ENCODE results near the gene LGALS12. TPM values are rescaled to one million over a fixed set of nuclear protein-coding genes. Genes with fewer than 3 reads are reported as not detected.
"Not testable (repeated sequence)": the region's sequence is repeated elsewhere in the genome, so short reads cannot be mapped to it uniquely, and the experiment has no call there.

Gene LGALS12
- total and polyA plus RNA-seq, 2 donors, result 0.48 to 4.2 TPM

GRCh38 chr11:63511048-63511748, 5.3 kb downstream of the LGALS12 start:
- Histone ChIP-seq H3K27ac (ENCODE audit: low read depth) (no peak overlapping the region), H3K36me3 (ENCODE audit: insufficient read depth) (no peaks in the 10 kb centered on the region), H3K4me3 (ENCODE audit: low read depth, low read length) (no peak overlapping the region), H3K4me1 (ENCODE audit: insufficient read depth) (no peaks in the 10 kb centered on the region)
- 86% methylated on average over 11 of the region's 11 CpGs for WGBS
- no peak for DNase-seq (ENCODE audit: extremely low spot score)

GRCh38 chr11:63512816-63513215, 6.9 kb downstream of the LGALS12 start:
- Histone ChIP-seq H3K4me1 (ENCODE audit: insufficient read depth) (no peaks in the 10 kb centered on the region), H3K36me3 (ENCODE audit: insufficient read depth) (no peaks in the 10 kb centered on the region), H3K27ac (ENCODE audit: low read depth) (no peak overlapping the region), H3K4me3 (ENCODE audit: low read depth, low read length) (no peak overlapping the region)
- no peak for DNase-seq (ENCODE audit: extremely low spot score)
- 88% methylated on average over 7 of the region's 7 CpGs for WGBS

GRCh38 chr11:63516109-63516508, 10.2 kb downstream of the LGALS12 start:
- Histone ChIP-seq H3K4me1 (ENCODE audit: insufficient read depth) (no peaks in the 10 kb centered on the region), H3K27ac (ENCODE audit: low read depth) (no peak overlapping the region), H3K36me3 (ENCODE audit: insufficient read depth) (no peaks in the 10 kb centered on the region), H3K4me3 (ENCODE audit: low read depth, low read length) (no peak overlapping the region)
- DNase-seq (ENCODE audit: extremely low spot score), result no peak
- WGBS, result 93% methylated on average over 6 of the region's 6 CpGs

DNA sequence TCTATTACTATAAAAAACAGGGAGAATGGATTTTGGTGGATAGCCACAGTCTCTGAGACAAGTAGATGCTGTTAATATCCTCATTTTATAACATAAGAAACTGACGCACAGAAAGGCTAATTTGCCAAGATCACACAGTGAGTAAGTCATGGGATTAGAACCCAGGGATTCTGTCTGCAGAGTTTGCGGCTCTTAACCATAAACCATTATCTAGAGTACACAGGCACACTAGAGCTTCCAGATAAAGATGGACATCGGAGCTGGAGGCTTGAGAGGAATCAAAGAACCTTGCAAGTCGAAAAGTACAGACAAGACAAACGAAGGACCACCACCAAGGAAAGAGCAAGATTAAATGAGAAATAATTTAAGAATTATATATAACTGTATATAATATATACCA, 11.3 kb downstream of the LGALS12 start:
- Histone ChIP-seq H3K27ac (ENCODE audit: low read depth) (no peak overlapping the region), H3K4me1 (ENCODE audit: insufficient read depth) (no peaks in the 10 kb centered on the region), H3K4me3 (ENCODE audit: low read depth, low read length) (no peak overlapping the region), H3K36me3 (ENCODE audit: insufficient read depth) (no peaks in the 10 kb centered on the region)
- 93% methylated on average over 5 of the region's 5 CpGs for WGBS
- DNase-seq (ENCODE audit: extremely low spot score), result no peak

GRCh38 chr11:63518548-63518947, 12.7 kb downstream of the LGALS12 start:
- Histone ChIP-seq H3K36me3 (ENCODE audit: insufficient read depth) (no peaks in the 10 kb centered on the region), H3K27ac (ENCODE audit: low read depth) (no peak overlapping the region), H3K4me3 (ENCODE audit: low read depth, low read length) (no peak overlapping the region), H3K4me1 (ENCODE audit: insufficient read depth) (no peaks in the 10 kb centered on the region)
- DNase-seq (ENCODE audit: extremely low spot score), result no peak
- WGBS, result 21% methylated on average over 1 of the region's 1 CpG

GRCh38 chr11:63520606-63521170, 14.8 kb downstream of the LGALS12 start:
- 82% methylated on average over 5 of the region's 5 CpGs for WGBS
- Histone ChIP-seq H3K4me3 (ENCODE audit: low read depth, low read length) (no peak overlapping the region), H3K4me1 (ENCODE audit: insufficient read depth) (no peaks in the 10 kb centered on the region)

GRCh38 chr11:63521896-63522295, 16.0 kb downstream of the LGALS12 start:
- no peaks in the 10 kb centered on the region for H3K4me1 ChIP-seq (ENCODE audit: insufficient read depth)
- no peak overlapping the region for H3K4me3 ChIP-seq (ENCODE audit: low read depth, low read length)
- no peak overlapping the region for H3K27ac ChIP-seq (ENCODE audit: low read depth)
- no peaks in the 10 kb centered on the region for H3K36me3 ChIP-seq (ENCODE audit: insufficient read depth)
- no peak for DNase-seq (ENCODE audit: extremely low spot score)
- WGBS, result 85% methylated on average over 2 of the region's 2 CpGs

More at GRCh38 chr11:63520606-63521170, 14.8 kb downstream of the LGALS12 start:
- no peak overlapping the region for H3K27ac ChIP-seq (ENCODE audit: low read depth)
- H3K36me3 ChIP-seq (ENCODE audit: insufficient read depth), result no peaks in the 10 kb centered on the region
- DNase-seq (ENCODE audit: extremely low spot score), result no peak

- H3K4me1 ChIP-seq (ENCODE audit: insufficient read depth), result no peaks in the 10 kb centered on the region
- H3K4me3 ChIP-seq (ENCODE audit: low read depth, low read length), result no peak overlapping the region
- no peak overlapping the region for H3K27ac ChIP-seq (ENCODE audit: low read depth)
- WGBS, result 75% methylated on average over 7 of the region's 7 CpGs
- H3K36me3 ChIP-seq (ENCODE audit: insufficient read depth), result no peaks in the 10 kb centered on the region
- DNase-seq (ENCODE audit: extremely low spot score), result no peak
Observed at GRCh38 chr11:63523151-63523550, 17.3 kb downstream of the LGALS12 start.

GRCh38 chr11:63527667-63528066, 21.8 kb downstream of the LGALS12 start:
- Histone ChIP-seq H3K27ac (ENCODE audit: low read depth) (no peak overlapping the region), H3K4me1 (ENCODE audit: insufficient read depth) (no peaks in the 10 kb centered on the region), H3K4me3 (ENCODE audit: low read depth, low read length) (no peak overlapping the region), H3K36me3 (ENCODE audit: insufficient read depth) (no peaks in the 10 kb centered on the region)
- no peak for DNase-seq (ENCODE audit: extremely low spot score)
- 83% methylated on average over 2 of the region's 2 CpGs for WGBS

GRCh38 chr11:63528156-63528555, 22.3 kb downstream of the LGALS12 start:
- H3K4me3 ChIP-seq (ENCODE audit: low read depth, low read length); DNase-seq (ENCODE audit: extremely low spot score); H3K27ac ChIP-seq (ENCODE audit: low read depth); H3K36me3 ChIP-seq (ENCODE audit: insufficient read depth); H3K4me1 ChIP-seq (ENCODE audit: insufficient read depth): not testable (repeated sequence)
- 41% methylated on average over 8 of the region's 11 CpGs for WGBS

GRCh38 chr11:63528729-63529278, 22.9 kb downstream of the LGALS12 start:
- H3K4me1 ChIP-seq (ENCODE audit: insufficient read depth); DNase-seq (ENCODE audit: extremely low spot score); H3K27ac ChIP-seq (ENCODE audit: low read depth); H3K4me3 ChIP-seq (ENCODE audit: low read depth, low read length); H3K36me3 ChIP-seq (ENCODE audit: insufficient read depth): not testable (repeated sequence)
- 66% methylated on average over 1 of the region's 3 CpGs for WGBS

GRCh38 chr11:63529373-63529772, 23.5 kb downstream of the LGALS12 start:
- H3K4me1 ChIP-seq (ENCODE audit: insufficient read depth); H3K27ac ChIP-seq (ENCODE audit: low read depth); H3K4me3 ChIP-seq (ENCODE audit: low read depth, low read length); H3K36me3 ChIP-seq (ENCODE audit: insufficient read depth); DNase-seq (ENCODE audit: extremely low spot score): not testable (repeated sequence)
- 77% methylated on average over 6 of the region's 6 CpGs for WGBS

DNA sequence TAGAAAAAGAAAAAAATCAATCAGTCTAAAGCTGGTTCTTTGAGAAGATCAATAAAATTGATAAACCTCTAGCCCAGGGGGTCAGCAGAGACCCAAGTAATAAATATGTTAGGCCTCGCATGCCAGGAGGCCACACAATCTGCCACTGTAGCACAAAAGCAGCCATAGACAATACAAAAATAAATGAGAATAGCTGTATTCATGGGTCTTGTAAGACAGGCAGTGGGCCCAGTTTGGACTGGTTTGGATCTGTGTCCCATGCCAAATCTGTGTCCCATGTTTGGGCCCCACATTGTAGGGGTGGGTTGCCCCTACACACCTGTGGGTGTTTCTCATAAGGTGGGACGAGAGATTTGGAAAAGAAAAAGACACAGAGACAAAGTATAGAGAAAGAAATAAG, 24.1 kb downstream of the LGALS12 start:
- no peak for DNase-seq (ENCODE audit: extremely low spot score)
- no peaks in the 10 kb centered on the region for H3K36me3 ChIP-seq (ENCODE audit: insufficient read depth)
- H3K4me3 ChIP-seq (ENCODE audit: low read depth, low read length), result no peak overlapping the region
- WGBS, result 96% methylated on average over 2 of the region's 2 CpGs
- peaks cover 2% of the 10 kb centered on the region for H3K4me1 ChIP-seq (ENCODE audit: insufficient read depth)
- H3K27ac ChIP-seq (ENCODE audit: low read depth), result no peak overlapping the region

GRCh38 chr11:63531074-63531792, 25.3 kb downstream of the LGALS12 start:
- 71% methylated on average over 4 of the region's 6 CpGs for WGBS
- H3K27ac ChIP-seq (ENCODE audit: low read depth); H3K4me1 ChIP-seq (ENCODE audit: insufficient read depth); H3K36me3 ChIP-seq (ENCODE audit: insufficient read depth); H3K4me3 ChIP-seq (ENCODE audit: low read depth, low read length): not testable (repeated sequence)
- DNase-seq (ENCODE audit: extremely low spot score), result peak; percentile 14
